OCI-LY7 (cell line): Measurements from ENCODE around the gene SMYD1.

ENCODE experiments used
- CTCF ChIP-seq: fragments of 200-600 bp; sonication (generic); conservative IDR thresholded peaks from 2 replicates; pipeline ENCODE4 v1.5.1; 2014; ENCODE audit warnings: mild to moderate bottlenecking, antibody characterized with exemption, low read length, moderate library complexity, mixed read lengths
- EZH2phosphoT487 ChIP-seq: fragments of 200-600 bp; sonication (generic); IDR thresholded peaks from 2 replicates; pipeline ENCODE4 v1.6.1; 2018; ENCODE audit warnings: low read depth, borderline replicate concordance, mild to moderate bottlenecking, mixed run types, antibody characterized with exemption, low read length, moderate library complexity, mixed read lengths

GRCh38 chr2:88067189-88067588, 436 bp upstream of the SMYD1 start:
- TF ChIP-seq CTCF (no peak), EZH2phosphoT487 (no peak)
